ENCODE measurements around the gene CDK4. TPM values are rescaled to one million over a fixed set of nuclear protein-coding genes. Genes with fewer than 3 reads are reported as not detected.

Gene CDK4
- total and polyA plus RNA-seq, 2 of the 4 experiments (the other 2 are of a cell fraction): 261 to 297 TPM

DNA sequence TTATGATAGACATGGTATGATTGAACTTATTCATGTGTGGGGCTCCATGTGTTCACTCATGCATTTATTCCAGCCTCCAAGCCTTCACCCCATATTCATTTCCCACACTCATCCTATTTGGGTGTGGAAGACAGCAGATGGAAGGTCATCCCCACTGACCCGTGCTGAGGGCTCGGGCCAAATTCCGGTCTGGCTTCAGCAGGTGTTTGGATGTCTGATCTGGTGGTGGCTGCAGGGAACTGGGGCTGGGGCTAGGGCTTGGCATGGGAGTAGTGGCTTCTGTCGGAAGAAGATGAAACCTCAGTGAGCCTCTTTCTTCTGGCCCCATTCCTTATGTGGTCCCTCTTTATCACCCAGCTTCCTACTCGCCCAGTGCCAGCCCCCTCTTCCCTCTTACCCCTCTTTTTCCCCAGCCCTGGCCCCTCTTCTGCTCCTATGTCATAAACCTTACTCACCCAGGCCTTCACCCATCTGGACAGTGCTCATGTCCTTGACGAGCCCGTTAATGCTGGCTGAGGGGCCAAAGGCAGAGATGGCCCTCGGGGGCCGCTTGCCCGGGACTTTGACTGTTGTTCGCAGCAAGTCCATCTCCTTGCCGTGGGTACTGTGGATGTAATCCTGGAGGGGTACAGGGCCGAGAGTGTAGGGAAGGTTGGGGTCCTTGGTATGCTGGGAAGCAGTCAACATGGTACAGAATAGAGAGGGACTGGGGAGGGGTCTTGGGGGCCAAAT lies 21.6 kb downstream of the CDK4 start:
- Histone ChIP-seq H2AK5ac (ENCODE audit: low read depth, low read length) (no peak overlapping the region), H3K9me1 (ENCODE audit: insufficient read depth, low read length) (0 out of 2 replicates have a peak, but pooled peaks cover 6% of the 10 kb centered on the region), H2BK15ac (ENCODE audit: low read depth, low read length) (no peak overlapping the region), H3K4me1 (ENCODE audit: control insufficient read depth, insufficient read depth, low read length) (0 out of 2 replicates have a peak, but pooled peaks cover 4% of the 10 kb centered on the region), H4K8ac (ENCODE audit: low read depth in 2 of 2, low read length in 2 of 2) (no peak overlapping the region), H2AK9ac (replicated peaks; ENCODE audit: low read depth, low read length, poor library complexity) (no peak overlapping the region), H2BK120ac (ENCODE audit: low read depth, low read length) (no peak overlapping the region), H3K9me3 (ENCODE audit: control insufficient read depth, insufficient read depth, low read length) (no peaks in the 10 kb centered on the region), H3K18ac (ENCODE audit: low read depth, low read length) (no peak overlapping the region), H3K79me1 (ENCODE audit: low read depth in 1 of 2, low read length in 2 of 2) (peaks cover 0 to 17% of the 10 kb centered on the region in 2 experiments; a peak in 1 of 4 replicates), H4K20me1 (ENCODE audit: insufficient read depth, low read length) (peaks cover 16% of the 10 kb centered on the region; the same call in 1 of the 2 replicates), H3K4ac (ENCODE audit: low read depth, low read length) (no peak overlapping the region), H3K23ac (ENCODE audit: low read depth, low read length) (no peak overlapping the region), H4K91ac (ENCODE audit: insufficient read depth, low read depth, low read length) (no peak overlapping the region), H4K5ac (ENCODE audit: low read depth, low read length) (no peak overlapping the region), H3K56ac (ENCODE audit: extremely low read depth, insufficient read depth, low read length) (no peak overlapping the region), H3K27ac (ENCODE audit: insufficient read depth, low read length) (no peak overlapping the region), H3K4me3 (ENCODE audit: insufficient read depth, low read depth, low read length) (no peak overlapping the region), H3K9ac (ENCODE audit: low read depth, low read length) (no peak overlapping the region), H2AFZ (replicated peaks; ENCODE audit: low read length, poor library complexity) (no peak overlapping the region), H3K27me3 (ENCODE audit: control insufficient read depth, insufficient read depth, low read length) (peaks cover 44% of the 10 kb centered on the region), H3K36me3 (ENCODE audit: control insufficient read depth, insufficient read depth, low read length) (peaks cover 6% of the 10 kb centered on the region; the same call in 1 of the 2 replicates), H2BK20ac (ENCODE audit: low read depth, low read length) (no peak overlapping the region), H3K4me2 (ENCODE audit: low read depth, low read length) (no peak overlapping the region), H3K14ac (replicated peaks; ENCODE audit: low read depth, low read length) (no peak overlapping the region), H2BK5ac (ENCODE audit: low read depth, low read length, poor library complexity, severe bottlenecking) (no peak overlapping the region)
- BruUV-seq (replicated peaks): no TSS peak
- intact Hi-C loops (cut with micrococcal nuclease): no loop called here
- dilution Hi-C loops (cut with HindIII; ENCODE audit: low sequenced_read_pairs, unreplicated experiment): no loop called here
- POLR2A ChIA-PET (ENCODE audit: unreplicated experiment): no interaction called here
- in situ Hi-C loops (cut with MboI; ENCODE audit: low sequenced_read_pairs): loop anchor here (10.0 kb wide), 1 partner anchor 146 kb away; no protein-coding TSS in a partner anchor
- CTCF ChIA-PET: no interaction called here
- WGBS, 2 experiments (ENCODE audit: extremely low coverage in 2 of 2, insufficient read length in 1 of 2): 81% methylated on average over 6 of the region's 13 CpGs; no CpG with 5 or more reads in 1 of the 2 experiments
- no peak for TF ChIP-seq RFX5 (IDR thresholded peaks at IDR 0.05; ENCODE audit: low read depth, low read length)
- TF ChIP-seq NFE2L2 (IDR thresholded peaks at IDR 0.05; ENCODE audit: low read depth, low read length): no peak
- no peak for TF ChIP-seq BHLHE40 (IDR thresholded peaks at IDR 0.05; ENCODE audit: low read depth, low read length)
- TF ChIP-seq SMC3 (IDR thresholded peaks at IDR 0.05; ENCODE audit: low read depth, low read length): no peak
- no peak for TF ChIP-seq MAZ (IDR thresholded peaks at IDR 0.05; ENCODE audit: borderline replicate concordance, low read depth, low read length)
- TF ChIP-seq, protein P1, sequence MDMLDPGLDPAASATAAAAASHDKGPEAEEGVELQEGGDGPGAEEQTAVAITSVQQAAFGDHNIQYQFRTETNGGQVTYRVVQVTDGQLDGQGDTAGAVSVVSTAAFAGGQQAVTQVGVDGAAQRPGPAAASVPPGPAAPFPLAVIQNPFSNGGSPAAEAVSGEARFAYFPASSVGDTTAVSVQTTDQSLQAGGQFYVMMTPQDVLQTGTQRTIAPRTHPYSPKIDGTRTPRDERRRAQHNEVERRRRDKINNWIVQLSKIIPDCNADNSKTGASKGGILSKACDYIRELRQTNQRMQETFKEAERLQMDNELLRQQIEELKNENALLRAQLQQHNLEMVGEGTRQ (IDR thresholded peaks at IDR 0.05; ENCODE audit: low read depth, low read length): no peak
- DNase-seq (no peak), ATAC-seq (ENCODE audit: low read depth) (no peak)

Data from IMR-90 (cell line).